Activated T-helper 1 cell treated with Interleukin-2 at 50 U/mL for 16 hours (primary cell): ENCODE measurements around the gene FAM114A1.
"Not testable (repeated sequence)": the region's sequence is repeated elsewhere in the genome, so short reads cannot be mapped to it uniquely, and the experiment has no call there.

ENCODE experiments used
- DNase-seq: peaks from one replicate; pipeline ENCODE4 v3.0.0-alpha.2; 2020; ENCODE audit warnings: low read depth

FAM114A1 gene

DNA sequence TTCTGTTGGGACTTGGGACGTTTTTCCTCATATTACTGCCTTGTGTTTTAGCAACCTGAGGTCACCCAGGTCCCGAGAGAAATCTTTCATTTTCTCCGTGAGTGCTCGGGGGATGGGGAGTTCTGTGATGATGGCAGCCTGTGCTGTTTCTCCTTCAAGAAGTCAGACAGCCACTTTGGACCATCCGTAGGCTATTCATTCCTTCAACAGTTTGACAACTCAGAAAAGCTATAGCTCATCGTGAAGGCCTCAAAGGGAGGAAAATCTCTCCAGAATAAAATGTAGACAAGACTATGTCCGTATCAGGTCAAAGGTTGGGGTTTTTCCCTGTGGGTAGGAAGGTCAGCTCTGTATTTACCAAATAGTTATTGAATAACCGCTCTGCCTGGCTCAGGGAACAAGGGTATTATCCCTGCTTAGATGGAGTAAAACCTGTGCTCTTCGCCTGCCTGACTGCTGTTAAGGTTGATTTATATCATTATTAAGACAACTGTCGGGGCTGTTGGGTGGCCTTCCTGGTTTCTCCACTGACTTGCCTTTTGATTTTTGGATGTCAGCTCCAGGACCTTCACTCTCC lies 36.6 kb downstream of the FAM114A1 start:
- no peak for DNase-seq

GRCh38 chr4:38904682-38905081 lies 37.1 kb downstream of the FAM114A1 start:
- DNase-seq = no peak

DNA sequence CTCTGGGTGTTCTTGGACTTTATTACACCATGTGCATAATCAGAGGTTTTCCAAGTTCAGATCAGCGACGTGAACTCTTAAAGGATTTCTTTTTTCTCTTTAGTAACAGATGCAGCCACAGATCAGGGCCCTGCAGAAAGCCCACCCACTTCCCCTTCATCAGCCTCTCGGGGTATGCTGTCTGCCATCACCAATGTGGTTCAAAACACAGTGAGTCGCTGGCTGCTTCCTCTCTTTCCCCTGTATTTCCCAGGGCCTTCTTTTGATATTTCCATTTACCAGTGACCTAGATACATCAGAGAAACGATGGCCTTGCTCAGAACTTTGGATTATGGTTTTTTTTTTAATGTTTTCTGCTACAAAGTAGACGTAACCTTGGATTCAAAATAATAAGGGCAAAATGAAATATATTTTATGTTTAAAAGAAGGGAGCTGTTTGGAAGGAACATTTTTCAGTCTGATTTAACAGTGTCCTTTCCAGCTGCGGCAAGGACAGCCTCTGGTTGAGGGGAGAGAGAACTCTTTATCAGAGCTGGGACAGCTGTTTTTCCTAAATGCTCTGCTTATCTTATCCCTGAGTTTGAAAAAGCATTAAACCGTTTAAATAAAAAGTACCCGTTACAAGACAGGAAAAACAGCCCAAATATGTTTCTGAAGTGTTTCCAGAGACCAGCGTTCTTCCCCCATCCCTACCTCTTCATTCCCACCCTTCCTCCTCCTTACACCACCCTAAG lies 38.2 kb downstream of the FAM114A1 start:
- DNase-seq = no peak

DNA sequence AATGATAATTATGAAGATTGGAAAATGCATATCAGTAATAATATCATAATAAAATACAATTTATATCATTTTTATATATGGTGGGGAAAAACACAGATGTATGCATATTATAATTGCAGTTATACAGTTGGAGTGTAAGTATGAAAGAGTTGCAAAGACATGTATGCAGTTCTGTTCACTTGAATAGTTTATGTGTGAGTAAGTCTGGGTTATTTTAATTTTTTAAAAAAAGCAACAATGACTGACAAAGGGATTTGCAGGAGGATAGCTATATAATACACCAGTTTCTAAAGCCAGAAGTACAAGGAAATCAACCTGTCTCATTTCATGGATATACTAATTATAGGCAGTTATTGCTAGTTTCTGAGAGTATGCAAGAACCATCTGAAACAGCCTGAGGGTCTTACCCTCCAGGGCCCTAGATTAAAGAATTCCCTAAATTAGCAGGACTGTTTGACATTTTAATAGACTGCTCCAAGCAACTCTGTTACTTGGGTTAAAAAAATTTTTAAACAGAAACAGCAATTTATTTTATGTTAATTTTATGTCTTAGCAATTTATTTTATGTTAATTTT lies 40.2 kb downstream of the FAM114A1 start:
- DNase-seq = no peak

GRCh38 chr4:38909015-38909414 lies 41.4 kb downstream of the FAM114A1 start:
- DNase-seq = no peak

GRCh38 chr4:38911257-38911656 lies 43.7 kb downstream of the FAM114A1 start:
- DNase-seq = no peak

GRCh38 chr4:38914854-38915253 lies 47.2 kb downstream of the FAM114A1 start:
- DNase-seq = no peak

DNA sequence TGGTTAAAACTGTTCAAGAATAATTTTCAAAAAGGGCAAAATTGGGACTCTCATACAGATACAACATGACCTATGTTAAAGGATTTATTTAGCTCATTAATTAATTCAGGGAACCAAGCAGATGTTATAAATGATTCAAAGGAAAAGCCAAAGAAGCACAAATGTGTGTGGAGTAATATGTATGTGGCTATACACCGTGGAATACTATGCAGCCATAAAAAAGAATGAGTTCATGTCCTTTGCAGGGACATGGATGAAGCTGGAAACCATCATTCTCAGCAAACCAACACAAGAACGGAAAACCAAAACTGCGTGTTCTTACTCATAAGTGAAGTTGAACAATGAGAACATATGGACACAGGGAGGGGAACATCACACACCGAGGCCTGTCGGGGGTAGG lies 48.7 kb downstream of the FAM114A1 start:
- not testable (repeated sequence) for DNase-seq

GRCh38 chr4:38917481-38918025 lies 49.9 kb downstream of the FAM114A1 start:
- DNase-seq = no peak

DNA sequence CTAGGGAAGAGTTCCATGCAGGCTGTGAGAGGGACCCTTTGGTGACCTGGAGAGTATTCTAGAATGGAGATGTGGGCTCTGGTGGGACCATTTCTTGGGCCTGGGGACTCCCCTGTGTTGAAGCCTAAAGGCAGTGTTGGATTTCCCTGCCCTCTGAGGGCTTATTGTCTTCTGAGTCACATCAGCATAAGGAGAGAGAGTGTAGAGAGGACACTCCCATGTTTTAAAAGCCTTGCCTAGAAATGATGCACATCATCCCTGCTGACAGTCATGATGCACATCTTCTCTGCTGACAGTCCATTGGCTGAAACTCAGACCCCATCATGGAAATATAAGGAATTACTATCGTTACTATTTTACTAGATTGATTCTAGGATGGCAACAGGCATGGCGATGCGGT lies 51.9 kb downstream of the FAM114A1 start:
- DNase-seq = no peak

GRCh38 chr4:38920186-38920585 lies 52.6 kb downstream of the FAM114A1 start:
- no peak for DNase-seq

DNA sequence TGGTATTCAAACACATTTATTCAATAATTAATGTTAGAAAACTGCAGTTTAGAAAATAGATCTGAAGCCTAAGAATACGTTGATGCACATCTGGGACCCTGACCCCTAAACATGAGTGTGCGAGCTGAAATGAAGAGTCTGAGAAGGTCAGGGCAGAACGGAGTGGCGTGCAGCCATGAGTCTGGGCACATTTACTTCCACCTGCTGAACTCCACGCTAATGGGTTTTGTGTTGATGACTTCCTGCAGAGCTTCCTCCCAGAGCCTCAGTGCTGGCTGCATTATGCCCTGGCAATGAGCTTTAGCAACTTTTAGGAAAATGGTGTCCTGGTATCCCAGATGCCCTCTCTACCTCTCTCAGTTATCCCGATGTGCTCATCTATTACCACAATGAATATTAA lies 53.1 kb downstream of the FAM114A1 start:
- DNase-seq = no peak

GRCh38 chr4:38921151-38921550 lies 53.5 kb downstream of the FAM114A1 start:
- no peak for DNase-seq

DNA sequence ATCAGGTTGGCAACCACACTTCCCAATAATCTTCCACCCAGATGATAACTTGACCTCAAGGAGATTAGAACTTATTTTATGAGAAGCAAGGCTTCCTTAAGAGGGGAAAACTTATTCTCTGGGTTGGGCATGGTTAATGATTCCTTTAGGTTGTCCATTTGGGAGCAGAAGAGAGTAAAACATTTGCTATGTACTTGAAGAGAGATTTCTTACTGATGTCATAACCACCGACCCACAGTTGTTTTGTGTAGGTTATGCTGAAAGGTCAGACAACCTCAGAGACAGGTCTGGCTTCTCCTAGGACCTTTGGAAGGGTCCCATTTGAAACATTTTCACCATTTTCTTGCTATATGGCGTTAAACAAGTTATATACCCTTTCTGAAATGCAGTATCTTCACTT lies 56.1 kb downstream of the FAM114A1 start:
- DNase-seq = no peak

GRCh38 chr4:38924353-38924752 lies 56.7 kb downstream of the FAM114A1 start:
- DNase-seq = no peak

- DNase-seq = no peak
These were observed 58.1 kb downstream of the FAM114A1 start for GRCh38 chr4:38925492-38926413.

DNA sequence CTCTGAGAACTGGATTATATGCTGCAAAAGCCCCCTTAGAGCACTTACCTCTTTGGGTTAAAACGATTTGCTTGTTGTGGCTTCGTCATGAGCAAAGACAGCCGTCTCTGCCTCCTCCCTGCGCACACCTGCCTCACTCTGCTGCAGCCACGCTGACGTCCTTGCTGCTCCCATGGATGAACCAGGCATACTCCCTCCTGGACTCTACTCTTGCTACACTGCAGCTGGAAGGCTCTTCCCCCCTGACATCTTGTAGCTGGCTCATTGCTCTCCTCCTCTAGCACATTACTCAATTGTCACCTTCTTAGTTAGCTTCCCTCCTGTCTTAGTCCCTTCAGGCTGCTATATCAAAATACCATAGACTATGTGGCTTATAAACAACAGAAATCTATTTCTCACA lies 59.3 kb downstream of the FAM114A1 start:
- no peak for DNase-seq

GRCh38 chr4:38928568-38928967 lies 61.0 kb downstream of the FAM114A1 start:
- DNase-seq = no peak

- DNase-seq = no peak
These were observed 61.4 kb downstream of the FAM114A1 start for GRCh38 chr4:38928974-38929373.

GRCh38 chr4:38930204-38930603 lies 62.6 kb downstream of the FAM114A1 start:
- DNase-seq = no peak

DNA sequence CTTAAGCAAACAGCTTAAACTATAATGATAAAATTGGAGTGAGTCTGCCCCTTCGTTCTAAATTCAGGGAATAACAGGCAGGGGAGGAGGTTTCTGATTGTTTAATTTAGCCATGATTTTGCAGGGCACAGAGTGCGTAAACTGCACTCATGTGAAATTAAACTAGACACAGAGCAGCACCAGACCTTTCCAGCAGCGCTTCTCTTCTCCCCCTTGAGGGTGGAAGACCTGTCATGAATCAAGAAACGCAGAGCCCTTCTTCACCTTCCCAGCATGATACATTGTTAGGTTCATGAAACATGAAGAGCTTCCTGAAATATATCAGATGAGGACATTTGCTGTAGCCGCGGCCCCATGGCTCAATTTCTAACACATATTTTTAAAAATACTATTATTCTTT lies 63.1 kb downstream of the FAM114A1 start:
- no peak for DNase-seq

DNA sequence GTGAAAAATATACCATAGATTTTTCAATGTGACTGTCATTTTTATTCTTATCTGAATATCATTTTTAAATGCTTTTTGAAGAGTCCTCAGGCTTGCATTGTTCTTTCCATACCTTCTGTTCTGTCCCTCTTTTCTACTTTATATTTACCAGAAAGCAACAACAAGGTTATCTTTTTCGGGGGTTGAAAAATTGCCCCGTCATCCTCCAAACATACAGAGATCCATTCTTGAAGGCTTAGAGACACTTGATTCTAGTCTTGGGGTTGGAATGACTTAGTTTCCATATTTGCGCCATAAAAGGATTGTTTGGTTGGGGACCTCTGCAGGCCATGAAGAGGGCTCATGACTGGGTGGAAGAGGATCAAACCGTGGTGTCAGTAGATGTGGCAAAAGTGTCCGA lies 63.5 kb downstream of the FAM114A1 start:
- no peak for DNase-seq
